Measurements from ENCODE around the gene PTPRCAP. TPM values are rescaled to one million over a fixed set of nuclear protein-coding genes. Genes with fewer than 3 reads are reported as not detected.

PTPRCAP gene
- total and polyA plus RNA-seq, 9 of the 15 experiments (the other 6 are each of a cell fraction or from before 2014, with no cell fraction given): 0.22 to 2.0 (median 1.1) TPM; not detected in 4

DNA sequence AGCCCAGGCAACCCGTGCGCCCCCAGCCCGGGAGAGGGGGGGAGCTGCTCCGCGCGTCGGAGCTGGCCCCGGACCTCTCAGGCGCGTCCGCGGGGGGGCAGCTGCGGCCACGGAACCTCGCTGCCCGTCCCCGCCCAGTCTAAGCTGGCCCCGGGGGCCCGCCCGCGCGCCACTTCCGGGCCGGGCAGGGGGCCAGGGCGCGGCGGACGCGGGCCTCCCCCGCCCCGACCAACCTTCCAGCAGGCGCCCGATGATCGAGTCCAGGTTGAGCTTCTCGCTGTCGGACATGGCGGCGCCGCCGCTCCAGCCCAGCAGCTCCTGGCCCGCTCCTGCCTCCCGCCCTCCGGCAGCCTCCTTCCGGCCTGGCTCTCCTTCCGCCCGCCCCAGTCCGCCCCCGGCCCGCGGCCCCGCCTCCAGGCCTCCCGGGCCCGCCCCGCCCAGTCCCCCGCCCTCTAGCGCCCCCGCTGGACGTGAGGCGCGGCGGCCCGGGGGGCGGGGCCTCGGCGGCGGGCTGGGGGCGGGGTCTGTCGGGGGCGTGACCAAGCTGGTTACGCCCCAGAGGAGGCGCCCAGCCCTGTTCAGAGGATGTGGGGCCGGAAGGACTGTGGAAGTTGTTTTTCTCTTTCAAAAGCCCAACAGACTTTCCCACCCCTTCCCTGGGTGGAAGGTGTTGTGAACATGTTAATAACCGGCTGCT lies 35.8 kb downstream of the PTPRCAP start, which contains the start of gene PPP1CA (continued):
- TF ChIP-seq KLF6 (CRISPR knock-in tag; IDR thresholded peaks at IDR 0.05; ENCODE audit: borderline replicate concordance) (peak; percentile 34; the same call in 1 of the 2 replicates), SMARCB1 (IDR thresholded peaks at IDR 0.05; ENCODE audit: insufficient read length, low read depth) (no peak), ZNF282 (CRISPR knock-in tag; IDR thresholded peaks at IDR 0.05) (no peak), ZNF212 (CRISPR knock-in tag; IDR thresholded peaks at IDR 0.05) (no peak), ZNF408 (CRISPR knock-in tag; IDR thresholded peaks at IDR 0.05; ENCODE audit: low read depth) (no peak), ZNF77 (CRISPR knock-in tag; IDR thresholded peaks at IDR 0.05) (no peak), ZNF311 (CRISPR knock-in tag; IDR thresholded peaks at IDR 0.05) (no peak), ZNF584 (CRISPR knock-in tag; IDR thresholded peaks at IDR 0.05; ENCODE audit: low read depth) (no peak), RBFOX2 (IDR thresholded peaks at IDR 0.05; ENCODE audit: low read depth, low read length) (peak; percentile 83), DDX20 (tag; IDR thresholded peaks at IDR 0.05; ENCODE audit: low read depth) (no peak), BRCA1 (IDR thresholded peaks at IDR 0.05) (no peak), BRCA1 (CRISPR knock-in tag; IDR thresholded peaks at IDR 0.05) (no peak), BRF1 (IDR thresholded peaks at IDR 0.05; ENCODE audit: borderline replicate concordance, extremely low read depth, insufficient read length) (no peak), ZNF717 (CRISPR knock-in tag; IDR thresholded peaks at IDR 0.05) (no peak), NR2C1 (IDR thresholded peaks at IDR 0.05) (no peak), NR2C1 (tag; IDR thresholded peaks at IDR 0.05) (no peak), SREBF1 (IDR thresholded peaks at IDR 0.05; ENCODE audit: borderline replicate concordance, low read depth, low read length) (no peak), IRF2 (CRISPR knock-in tag; IDR thresholded peaks at IDR 0.05) (no peak)
- TF ChIP-seq, protein P1, sequence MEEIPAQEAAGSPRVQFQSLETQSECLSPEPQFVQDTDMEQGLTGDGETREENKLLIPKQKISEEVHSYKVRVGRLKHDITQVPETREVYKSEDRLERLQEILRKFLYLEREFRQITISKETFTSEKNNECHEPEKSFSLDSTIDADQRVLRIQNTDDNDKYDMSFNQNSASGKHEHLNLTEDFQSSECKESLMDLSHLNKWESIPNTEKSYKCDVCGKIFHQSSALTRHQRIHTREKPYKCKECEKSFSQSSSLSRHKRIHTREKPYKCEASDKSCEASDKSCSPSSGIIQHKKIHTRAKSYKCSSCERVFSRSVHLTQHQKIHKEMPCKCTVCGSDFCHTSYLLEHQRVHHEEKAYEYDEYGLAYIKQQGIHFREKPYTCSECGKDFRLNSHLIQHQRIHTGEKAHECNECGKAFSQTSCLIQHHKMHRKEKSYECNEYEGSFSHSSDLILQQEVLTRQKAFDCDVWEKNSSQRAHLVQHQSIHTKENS (CRISPR knock-in tag; IDR thresholded peaks at IDR 0.05): no peak
- TF ChIP-seq, protein P2, sequence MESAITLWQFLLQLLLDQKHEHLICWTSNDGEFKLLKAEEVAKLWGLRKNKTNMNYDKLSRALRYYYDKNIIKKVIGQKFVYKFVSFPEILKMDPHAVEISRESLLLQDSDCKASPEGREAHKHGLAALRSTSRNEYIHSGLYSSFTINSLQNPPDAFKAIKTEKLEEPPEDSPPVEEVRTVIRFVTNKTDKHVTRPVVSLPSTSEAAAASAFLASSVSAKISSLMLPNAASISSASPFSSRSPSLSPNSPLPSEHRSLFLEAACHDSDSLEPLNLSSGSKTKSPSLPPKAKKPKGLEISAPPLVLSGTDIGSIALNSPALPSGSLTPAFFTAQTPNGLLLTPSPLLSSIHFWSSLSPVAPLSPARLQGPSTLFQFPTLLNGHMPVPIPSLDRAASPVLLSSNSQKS (CRISPR knock-in tag; IDR thresholded peaks at IDR 0.05): no peak
- TF ChIP-seq, protein P3, sequence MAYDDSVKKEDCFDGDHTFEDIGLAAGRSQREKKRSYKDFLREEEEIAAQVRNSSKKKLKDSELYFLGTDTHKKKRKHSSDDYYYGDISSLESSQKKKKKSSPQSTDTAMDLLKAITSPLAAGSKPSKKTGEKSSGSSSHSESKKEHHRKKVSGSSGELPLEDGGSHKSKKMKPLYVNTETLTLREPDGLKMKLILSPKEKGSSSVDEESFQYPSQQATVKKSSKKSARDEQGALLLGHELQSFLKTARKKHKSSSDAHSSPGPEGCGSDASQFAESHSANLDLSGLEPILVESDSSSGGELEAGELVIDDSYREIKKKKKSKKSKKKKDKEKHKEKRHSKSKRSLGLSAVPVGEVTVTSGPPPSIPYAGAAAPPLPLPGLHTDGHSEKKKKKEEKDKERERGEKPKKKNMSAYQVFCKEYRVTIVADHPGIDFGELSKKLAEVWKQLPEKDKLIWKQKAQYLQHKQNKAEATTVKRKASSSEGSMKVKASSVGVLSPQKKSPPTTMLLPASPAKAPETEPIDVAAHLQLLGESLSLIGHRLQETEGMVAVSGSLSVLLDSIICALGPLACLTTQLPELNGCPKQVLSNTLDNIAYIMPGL (CRISPR knock-in tag; IDR thresholded peaks at IDR 0.05): 0 out of 2 replicates have a peak, but pooled peaks have one; percentile 65
- TF ChIP-seq, protein P4, sequence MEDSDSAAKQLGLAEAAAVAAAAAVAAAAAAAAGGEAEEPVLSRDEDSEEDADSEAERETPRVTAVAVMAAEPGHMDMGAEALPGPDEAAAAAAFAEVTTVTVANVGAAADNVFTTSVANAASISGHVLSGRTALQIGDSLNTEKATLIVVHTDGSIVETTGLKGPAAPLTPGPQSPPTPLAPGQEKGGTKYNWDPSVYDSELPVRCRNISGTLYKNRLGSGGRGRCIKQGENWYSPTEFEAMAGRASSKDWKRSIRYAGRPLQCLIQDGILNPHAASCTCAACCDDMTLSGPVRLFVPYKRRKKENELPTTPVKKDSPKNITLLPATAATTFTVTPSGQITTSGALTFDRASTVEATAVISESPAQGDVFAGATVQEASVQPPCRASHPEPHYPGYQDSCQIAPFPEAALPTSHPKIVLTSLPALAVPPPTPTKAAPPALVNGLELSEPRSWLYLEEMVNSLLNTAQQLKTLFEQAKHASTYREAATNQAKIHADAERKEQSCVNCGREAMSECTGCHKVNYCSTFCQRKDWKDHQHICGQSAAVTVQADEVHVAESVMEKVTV (CRISPR knock-in tag; IDR thresholded peaks at IDR 0.05): no peak
- TF ChIP-seq, protein P5, sequence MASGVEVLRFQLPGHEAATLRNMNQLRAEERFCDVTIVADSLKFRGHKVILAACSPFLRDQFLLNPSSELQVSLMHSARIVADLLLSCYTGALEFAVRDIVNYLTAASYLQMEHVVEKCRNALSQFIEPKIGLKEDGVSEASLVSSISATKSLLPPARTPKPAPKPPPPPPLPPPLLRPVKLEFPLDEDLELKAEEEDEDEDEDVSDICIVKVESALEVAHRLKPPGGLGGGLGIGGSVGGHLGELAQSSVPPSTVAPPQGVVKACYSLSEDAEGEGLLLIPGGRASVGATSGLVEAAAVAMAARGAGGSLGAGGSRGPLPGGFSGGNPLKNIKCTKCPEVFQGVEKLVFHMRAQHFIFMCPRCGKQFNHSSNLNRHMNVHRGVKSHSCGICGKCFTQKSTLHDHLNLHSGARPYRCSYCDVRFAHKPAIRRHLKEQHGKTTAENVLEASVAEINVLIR (CRISPR knock-in tag; IDR thresholded peaks at IDR 0.05): no peak
